ENCODE results near the gene TMED10. TPM values are rescaled to one million over a fixed set of nuclear protein-coding genes. Genes with fewer than 3 reads are reported as not detected.

Gene TMED10
- total RNA-seq, 1 experiment from 2014 or later: 709 TPM

GRCh38 chr14:75094896-75095295, 81.5 kb downstream of the TMED10 start:
- POLR2A ChIA-PET (ENCODE audit: unreplicated experiment): interaction anchor here (0.6 to 0.7 kb wide), 2 partner anchors 155 to 744 kb away, joined by 3 to 4 read pairs; no protein-coding TSS in a partner anchor
- no peak for DNase-seq

GRCh38 chr14:75092698-75093097, 83.7 kb downstream of the TMED10 start:
- no peaks in the 10 kb centered on the region for H3K4me1 ChIP-seq (replicated peaks; ENCODE audit: insufficient read depth)
- no peak for DNase-seq
- TF ChIP-seq EZH2 (IDR thresholded peaks at IDR 0.05; ENCODE audit: low read depth) (no peak), CTCF (conservative IDR thresholded peaks at IDR 0.05) (no peak)
- no peaks in the 10 kb centered on the region for H3K79me2 ChIP-seq (ENCODE audit: low read depth)
- no peak overlapping the region for H3K4me3 ChIP-seq
- H3F3A ChIP-seq (ENCODE audit: insufficient read depth, low read depth): peaks cover 16% of the 10 kb centered on the region
- intact Hi-C loops (cut with micrococcal nuclease; ENCODE audit: unreplicated experiment): no loop called here
- H3K9me2 ChIP-seq (ENCODE audit: insufficient read depth): no peaks in the 10 kb centered on the region
- H3K27ac ChIP-seq: no peak overlapping the region
- H3K4me2 ChIP-seq: no peak overlapping the region
- H4K20me1 ChIP-seq (ENCODE audit: insufficient read depth): peaks cover 5% of the 10 kb centered on the region; the same call in 1 of the 2 replicates
- H3K27me3 ChIP-seq (ENCODE audit: insufficient read depth, low read depth): no peaks in the 10 kb centered on the region
- H2AFZ ChIP-seq: no peak overlapping the region
- POLR2A ChIA-PET (ENCODE audit: unreplicated experiment): interaction anchor here (0.6 kb wide), 1 partner anchor 210 kb away, joined by 4 read pairs; no protein-coding TSS in a partner anchor
- H3K36me3 ChIP-seq (ENCODE audit: low read depth): peaks cover 67% of the 10 kb centered on the region
- H3K9me3 ChIP-seq (ENCODE audit: insufficient read depth, low read depth): no peaks in the 10 kb centered on the region
- CTCF ChIA-PET: interaction anchor here (0.5 to 0.6 kb wide), 2 partner anchors 27 to 299 kb away, joined by 3 to 5 read pairs; no protein-coding TSS in a partner anchor
- BruUV-seq (replicated peaks): no TSS peak

More at GRCh38 chr14:75094896-75095295, 81.5 kb downstream of the TMED10 start:
- no peaks in the 10 kb centered on the region for H3F3A ChIP-seq (ENCODE audit: insufficient read depth, low read depth)
- no peaks in the 10 kb centered on the region for H4K20me1 ChIP-seq (ENCODE audit: insufficient read depth)
- H3K27me3 ChIP-seq (ENCODE audit: insufficient read depth, low read depth): no peaks in the 10 kb centered on the region
- H3K36me3 ChIP-seq (ENCODE audit: low read depth): peaks cover 76% of the 10 kb centered on the region
- CTCF ChIA-PET: no interaction called here
- H3K9me3 ChIP-seq (ENCODE audit: insufficient read depth, low read depth): no peaks in the 10 kb centered on the region
- no peak overlapping the region for H2AFZ ChIP-seq
- H3K27ac ChIP-seq: no peak overlapping the region
- H3K4me1 ChIP-seq (replicated peaks; ENCODE audit: insufficient read depth): no peaks in the 10 kb centered on the region
- no peaks in the 10 kb centered on the region for H3K9me2 ChIP-seq (ENCODE audit: insufficient read depth)
- H3K4me3 ChIP-seq: no peak overlapping the region
- TF ChIP-seq CTCF (conservative IDR thresholded peaks at IDR 0.05) (no peak), EZH2 (IDR thresholded peaks at IDR 0.05; ENCODE audit: low read depth) (no peak)
- BruUV-seq (replicated peaks): no TSS peak
- intact Hi-C loops (cut with micrococcal nuclease; ENCODE audit: unreplicated experiment): no loop called here
- no peaks in the 10 kb centered on the region for H3K79me2 ChIP-seq (ENCODE audit: low read depth)
- no peak overlapping the region for H3K4me2 ChIP-seq

GRCh38 chr14:75091251-75091650, 85.2 kb downstream of the TMED10 start:
- H3K4me2 ChIP-seq: no peak overlapping the region
- POLR2A ChIA-PET (ENCODE audit: unreplicated experiment): interaction anchor here (0.6 kb wide), 1 partner anchor 956 kb away, joined by 4 read pairs; no protein-coding TSS in a partner anchor
- H3K9me3 ChIP-seq (ENCODE audit: insufficient read depth, low read depth): no peaks in the 10 kb centered on the region
- H3K4me1 ChIP-seq (replicated peaks; ENCODE audit: insufficient read depth): no peaks in the 10 kb centered on the region
- H2AFZ ChIP-seq: no peak overlapping the region
- intact Hi-C loops (cut with micrococcal nuclease; ENCODE audit: unreplicated experiment): no loop called here
- no peak for DNase-seq
- H3K36me3 ChIP-seq (ENCODE audit: low read depth): peaks cover 67% of the 10 kb centered on the region
- TF ChIP-seq EZH2 (IDR thresholded peaks at IDR 0.05; ENCODE audit: low read depth): no peak
- TF ChIP-seq CTCF (conservative IDR thresholded peaks at IDR 0.05): no peak
- H3K79me2 ChIP-seq (ENCODE audit: low read depth): no peaks in the 10 kb centered on the region
- no TSS peak for BruUV-seq (replicated peaks)
- H3K4me3 ChIP-seq: no peak overlapping the region
- H3F3A ChIP-seq (ENCODE audit: insufficient read depth, low read depth): peaks cover 16% of the 10 kb centered on the region
- no peak overlapping the region for H3K27ac ChIP-seq
- no peaks in the 10 kb centered on the region for H3K27me3 ChIP-seq (ENCODE audit: insufficient read depth, low read depth)
- H4K20me1 ChIP-seq (ENCODE audit: insufficient read depth): peaks cover 5% of the 10 kb centered on the region; the same call in 1 of the 2 replicates
- CTCF ChIA-PET: interaction anchor here (0.6 kb wide), 1 partner anchor 52 kb away, joined by 3 read pairs; no protein-coding TSS in a partner anchor
- H3K9me2 ChIP-seq (ENCODE audit: insufficient read depth): no peaks in the 10 kb centered on the region

Data from PC-9 (cell line).